HG03432 (cell line): ENCODE data around the gene SMARCE1.
A peak's percentile ranks its signal among the peaks of the same experiment; 100 is the strongest.
"Not testable (repeated sequence)": the region's sequence is repeated elsewhere in the genome, so short reads cannot be mapped to it uniquely, and the experiment has no call there.

Source experiments
- ATAC-seq: cut with Tn5 transposase; IDR thresholded peaks from one replicate; pipeline ENCODE4 v1.9.1; 2021; ENCODE audit warnings: mild to moderate bottlenecking, moderate library complexity; ENCODE audit not compliant: unreplicated experiment

SMARCE1 gene

DNA sequence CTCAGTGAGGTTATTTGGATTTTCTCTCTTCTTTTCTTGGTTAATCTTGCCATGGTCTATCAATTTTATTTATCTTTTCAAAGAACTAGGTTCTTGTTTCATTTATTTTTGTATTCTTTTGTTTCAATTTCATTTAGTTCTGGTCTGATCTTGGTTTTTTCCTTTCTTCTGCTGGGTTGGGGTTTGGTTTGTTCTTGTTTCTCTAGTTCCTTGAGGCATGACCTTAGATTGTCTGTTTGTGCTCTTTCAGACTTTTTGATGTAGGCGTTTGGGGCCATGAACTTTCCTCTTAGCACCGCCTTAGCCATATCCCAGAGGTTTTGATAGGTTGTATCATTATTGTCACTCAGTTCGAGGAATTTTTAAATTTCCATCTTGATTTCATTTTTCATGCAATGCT is 61.4 kb downstream of the SMARCE1 start:
- ATAC-seq = not testable (repeated sequence)

DNA sequence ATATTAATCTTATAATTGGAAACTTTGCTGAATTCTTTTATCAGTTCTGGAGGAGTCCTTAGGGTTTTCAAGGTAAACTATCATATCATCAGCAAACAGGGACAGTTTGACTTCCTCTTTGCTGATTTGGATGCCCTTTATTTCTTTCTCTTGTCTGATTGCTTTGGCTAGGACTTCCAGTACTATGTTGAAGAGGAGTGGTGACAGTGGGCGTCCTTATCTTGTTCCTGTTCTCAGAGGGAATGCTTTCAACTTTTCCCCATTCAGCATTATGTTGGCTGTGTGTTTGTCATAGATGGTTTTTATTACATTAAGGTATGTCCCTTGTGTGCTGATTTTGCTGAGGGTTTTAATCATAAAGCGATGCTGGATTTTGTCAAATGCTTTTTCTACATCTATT is 62.7 kb downstream of the SMARCE1 start:
- not testable (repeated sequence) for ATAC-seq

DNA sequence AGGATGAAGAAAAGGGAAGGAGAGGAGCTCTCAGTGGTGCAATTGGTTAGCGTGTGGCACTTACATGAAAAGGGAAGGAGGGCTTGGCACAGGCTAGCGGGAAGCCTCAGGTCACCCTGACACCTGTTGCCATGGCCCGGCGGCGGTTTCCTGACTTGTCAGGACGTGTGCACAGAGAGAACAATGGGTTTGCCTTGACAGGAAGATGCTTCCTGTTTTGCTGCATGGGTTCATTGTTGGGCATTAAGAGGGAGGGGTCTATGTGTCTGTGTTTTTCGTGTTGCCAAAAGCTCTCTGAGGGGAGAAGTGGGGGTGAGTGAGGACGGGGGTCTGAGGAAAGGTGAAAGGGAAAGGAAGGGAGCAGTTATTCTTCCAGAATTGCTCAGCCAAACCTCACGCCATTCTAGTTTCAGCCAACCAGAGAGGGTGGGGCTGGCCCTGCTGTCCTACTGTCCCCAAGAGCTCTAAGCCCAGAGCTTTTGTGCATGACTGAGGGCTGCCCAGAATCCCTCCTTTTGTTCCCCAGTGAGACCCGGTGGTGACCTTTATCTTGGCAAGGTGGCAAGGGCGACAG is 65.2 kb downstream of the SMARCE1 start:
- peak; percentile 88 for ATAC-seq

DNA sequence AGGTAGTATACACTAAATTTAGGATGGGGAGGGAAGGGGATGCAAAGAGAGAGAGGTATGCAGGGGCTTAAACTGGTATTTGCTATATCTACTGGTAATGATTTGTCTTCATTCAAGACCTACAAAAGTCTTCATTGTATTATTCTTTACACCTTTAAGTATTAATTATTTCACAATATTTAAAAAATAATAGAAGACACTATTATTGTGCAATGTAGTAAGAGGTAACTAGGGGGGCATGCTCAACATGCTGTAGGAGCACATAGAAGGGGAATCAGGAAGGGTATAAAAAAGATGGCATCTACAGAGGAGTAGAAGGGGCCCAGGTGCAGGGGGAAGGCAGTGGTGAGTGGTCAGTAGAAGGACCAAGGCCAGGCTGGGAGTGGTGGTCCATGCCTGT is 67.5 kb downstream of the SMARCE1 start:
- no peak for ATAC-seq

DNA sequence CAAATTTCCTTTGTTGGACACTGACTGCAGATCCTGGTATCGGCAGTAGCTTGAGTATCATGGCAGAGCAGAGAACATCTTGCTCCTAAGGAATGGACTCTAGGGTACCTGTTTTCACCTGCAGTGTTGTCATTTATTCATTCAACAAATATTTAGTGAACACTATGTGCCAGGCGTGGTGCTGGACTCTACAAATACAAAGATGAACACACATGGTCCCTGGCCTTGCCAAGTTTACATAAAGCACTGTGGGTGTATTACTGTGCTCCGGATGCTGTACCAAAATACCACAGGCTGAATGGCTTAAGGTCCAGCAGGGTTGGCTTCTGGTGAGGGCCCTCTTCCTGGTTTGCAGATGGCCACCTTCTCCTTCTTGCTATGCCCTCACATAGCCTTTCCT is 68.1 kb downstream of the SMARCE1 start:
- ATAC-seq = no peak

DNA sequence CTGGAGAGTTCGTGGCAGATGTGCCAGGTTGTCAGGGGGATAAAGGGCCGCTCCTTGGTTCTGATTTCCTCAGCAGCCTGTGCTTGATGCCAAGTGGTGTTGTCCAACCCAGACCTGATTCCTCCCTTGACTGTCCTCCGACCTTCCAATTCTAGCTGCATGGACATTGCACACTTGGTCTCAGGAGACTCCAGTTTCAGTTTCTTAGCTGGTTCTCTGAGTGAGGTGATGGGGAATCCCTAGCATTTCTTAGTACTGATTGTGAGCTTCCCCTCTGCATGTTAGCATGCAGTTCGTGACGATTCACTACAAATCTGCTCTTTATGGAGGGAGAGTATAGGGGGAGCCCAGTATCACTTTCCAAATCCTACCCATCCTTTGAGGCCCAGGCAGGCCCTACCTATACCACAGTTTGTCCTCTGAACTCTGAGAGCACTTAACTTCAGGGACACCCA is 70.0 kb downstream of the SMARCE1 start:
- no peak for ATAC-seq

DNA sequence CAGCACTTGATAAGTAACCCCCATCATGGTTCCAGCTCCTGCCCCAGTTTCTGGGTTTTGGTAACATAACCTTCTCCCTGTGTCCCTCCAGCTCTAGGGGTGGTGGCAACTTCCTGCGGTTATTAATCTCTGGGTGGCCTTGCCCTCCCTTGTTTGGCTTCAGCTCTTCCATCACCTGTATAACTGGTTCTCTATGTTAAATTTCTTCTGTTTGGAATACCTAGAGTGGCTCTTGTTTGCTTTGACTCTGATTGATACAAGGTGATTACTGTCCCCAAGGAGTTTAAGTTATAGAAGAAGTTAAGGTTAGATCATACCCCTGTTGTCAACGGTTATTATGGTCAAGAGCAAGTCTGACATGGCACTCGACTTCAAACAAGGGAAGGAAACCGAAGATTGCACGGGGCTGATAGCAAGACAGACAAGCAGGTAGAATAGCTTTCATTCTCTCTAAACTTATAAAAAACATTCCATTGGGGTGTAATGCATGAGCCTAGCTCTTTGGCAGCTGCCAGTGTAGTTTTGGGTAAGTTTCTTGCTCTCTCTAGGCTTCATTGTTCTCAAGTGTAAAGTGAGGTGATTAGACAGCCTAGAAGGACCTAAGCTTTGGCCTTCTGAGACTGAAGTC is 71.4 kb downstream of the SMARCE1 start:
- ATAC-seq = no peak
